Stomach (tissue), 4 donors: ENCODE data around the gene ERFL.

Experiments used
- CTCF ChIP-seq, 7 experiments: fragments of 450-650 bp in 4 of 7; fragments of 200-600 bp in 3 of 7; sonication (generic) in 3 of 7; IDR thresholded peaks; one replicate each; pipeline ENCODE4 v1.5.1; 2016 to 2019; ENCODE audit warnings: antibody characterized with exemption in 7 of 7, control low read depth in 2 of 7, mild to moderate bottlenecking in 1 of 7
- EP300 ChIP-seq: sonication (generic); formaldehyde crosslinking; IDR thresholded peaks from one replicate; pipeline ENCODE4 v1.6.1; 2017; ENCODE audit warnings: antibody characterized with exemption
- POLR2A ChIP-seq, 4 donors: fragments of 450-650 bp; IDR thresholded peaks; one replicate each; pipeline ENCODE4 v1.6.1; 2016; ENCODE audit warnings: antibody characterized with exemption in 4 of 4, control low read depth in 2 of 4, mild to moderate bottlenecking in 1 of 4, moderate library complexity in 1 of 4
- POLR2AphosphoS5 ChIP-seq, 3 donors: sonication (generic); formaldehyde crosslinking; IDR thresholded peaks; one replicate each; pipeline ENCODE4 v1.6.1; 2016; ENCODE audit warnings: antibody characterized with exemption in 3 of 3

GRCh38 chr19:41940731-41941409, 12.6 kb upstream of the ERFL start:
- no peak for TF ChIP-seq CTCF (IDR thresholded peaks at IDR 0.05)
- TF ChIP-seq EP300 = no peak
- TF ChIP-seq POLR2A (IDR thresholded peaks at IDR 0.05) = no peak
- TF ChIP-seq POLR2AphosphoS5 (IDR thresholded peaks at IDR 0.05) = no peak
